NCI-H510A treated with DMSO at 0.1 percent for 48 hours (cell line): ENCODE results near the gene CAPN10.

Experiments used
- DNase-seq: peaks from one replicate; lab custom pipeline; 2025; lab: John Stamatoyannopoulos, UW

Gene CAPN10

GRCh38 chr2:240623531-240624010, 37.0 kb downstream of the CAPN10 start:
- DNase-seq = no peak

- DNase-seq = no peak
These were observed 37.7 kb downstream of the CAPN10 start for GRCh38 chr2:240624011-240624949.

DNA sequence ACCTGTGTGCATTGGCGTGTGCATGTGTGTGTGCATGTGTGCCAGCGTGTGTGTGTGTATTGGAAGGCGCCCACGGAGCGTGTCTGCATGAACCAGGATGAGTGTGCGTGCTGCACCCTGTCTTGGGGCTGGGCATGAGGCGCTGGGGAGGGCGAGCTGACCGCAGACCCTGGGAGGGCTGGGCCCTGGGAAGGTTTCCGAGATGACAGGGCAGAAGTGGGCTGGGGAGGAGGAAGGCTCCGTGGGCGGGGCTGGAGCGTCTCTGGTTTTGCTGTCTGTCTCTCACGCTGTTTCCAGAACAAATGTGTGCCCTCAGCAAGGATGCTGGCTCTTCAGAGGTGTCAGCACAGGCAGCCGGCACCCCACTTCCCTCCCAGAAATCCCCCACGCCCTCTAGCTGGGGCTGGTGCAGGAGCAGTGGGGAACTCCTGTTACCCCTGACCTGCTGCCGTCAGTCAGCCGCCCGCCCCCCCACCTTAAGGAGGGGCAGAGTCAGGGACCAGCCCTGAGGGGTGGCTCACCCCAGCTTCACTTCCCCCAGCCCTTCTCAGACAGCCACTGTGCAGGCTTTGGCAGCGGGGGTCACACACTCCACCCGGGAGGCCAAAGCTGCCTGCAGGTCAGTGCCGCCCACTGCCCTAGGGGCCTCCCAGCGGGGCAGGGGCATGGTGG, 38.6 kb downstream of the CAPN10 start, which contains the start of gene GPR35:
Gene GPR35 (plus strand): TSS at position 531 of the 672 bp plus-strand sequence. CDS start 4,473 bp downstream, outside the sequence.
- peak; percentile 1 for DNase-seq

GRCh38 chr2:240626531-240627300, 40.2 kb downstream of the CAPN10 start:
- no peak for DNase-seq

DNA sequence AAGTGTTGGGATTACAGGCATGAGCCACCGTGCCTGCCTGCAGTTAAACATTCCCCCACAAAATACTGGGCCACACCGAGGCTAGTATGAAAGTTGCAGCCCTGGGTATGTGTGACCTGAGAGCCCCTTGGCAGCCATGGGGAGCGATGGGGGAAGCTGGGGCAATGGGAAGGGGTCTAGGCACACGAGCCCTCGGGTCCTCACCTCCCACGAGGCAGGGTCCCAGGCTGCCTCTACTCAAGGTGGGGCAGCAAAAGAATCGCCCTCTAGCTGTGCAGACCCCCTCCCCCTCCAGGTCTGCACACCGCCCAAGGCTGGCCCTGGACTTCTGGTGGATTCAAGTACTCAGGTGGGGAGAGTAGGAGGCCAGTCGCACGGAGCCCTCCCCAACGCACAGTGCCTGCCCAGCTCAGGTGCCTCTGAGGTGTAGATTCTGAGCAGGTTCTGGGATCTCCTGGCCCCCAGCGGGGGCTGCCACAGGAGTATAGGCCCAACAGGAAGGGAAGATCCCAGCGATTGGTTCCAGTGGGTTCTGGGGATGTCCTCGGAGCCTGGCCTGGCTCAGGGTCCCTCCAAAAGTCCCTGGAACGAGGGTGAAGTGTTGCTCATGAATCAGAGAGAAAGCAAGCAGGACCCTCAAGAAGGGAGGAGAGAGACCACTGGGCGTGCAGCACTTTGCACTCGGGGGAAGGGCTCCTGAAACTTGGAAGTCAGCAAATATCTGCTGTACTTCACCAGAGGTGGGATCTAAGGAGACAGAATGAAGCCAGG, 41.4 kb downstream of the CAPN10 start:
- DNase-seq = no peak

GRCh38 chr2:240628507-240628807, 41.9 kb downstream of the CAPN10 start:
- DNase-seq = no peak

DNA sequence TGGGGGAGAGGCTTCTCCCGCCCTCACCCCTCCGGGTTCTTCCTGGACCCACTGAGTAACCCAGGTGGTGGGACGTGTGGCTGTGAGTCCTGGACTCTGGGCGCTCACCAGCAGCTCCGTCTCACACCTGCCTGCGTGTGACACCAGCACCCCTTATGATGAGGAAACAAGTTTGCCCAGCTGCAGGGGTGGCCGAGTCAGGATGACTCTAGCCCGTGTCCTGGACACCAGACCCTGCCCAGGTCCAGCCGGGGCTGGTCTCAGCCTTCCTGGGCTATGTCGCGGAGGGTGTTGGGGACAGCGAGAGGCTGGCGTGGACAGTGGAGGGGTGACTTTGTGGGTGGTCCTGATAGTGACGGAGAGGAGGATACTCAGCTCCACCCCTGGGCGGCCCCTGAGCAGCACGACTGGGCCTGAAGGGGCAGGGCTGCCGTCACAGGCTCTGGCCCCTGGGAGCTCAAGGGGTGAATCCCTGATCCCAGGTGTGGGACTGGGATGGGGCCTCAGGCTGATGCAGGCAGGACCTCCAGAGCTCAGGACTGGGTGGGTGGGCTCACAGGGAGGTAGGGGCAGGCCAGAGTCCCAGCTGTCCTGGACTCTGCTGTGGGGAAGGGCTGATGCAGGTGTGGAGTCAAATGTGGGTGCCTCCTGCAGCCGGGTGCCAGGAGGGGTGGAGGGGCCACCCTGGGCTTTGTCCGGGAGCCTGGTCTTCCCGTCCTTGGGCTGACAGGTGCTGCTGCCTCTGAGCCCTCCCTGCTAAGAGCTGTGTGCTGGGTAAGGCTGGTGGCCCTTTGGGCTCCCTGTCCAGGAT, 42.5 kb downstream of the CAPN10 start:
- no peak for DNase-seq

- no peak for DNase-seq
These were observed 43.1 kb downstream of the CAPN10 start for GRCh38 chr2:240629619-240629967.

- DNase-seq = no peak
These were observed 43.6 kb downstream of the CAPN10 start for GRCh38 chr2:240629968-240630770.

DNA sequence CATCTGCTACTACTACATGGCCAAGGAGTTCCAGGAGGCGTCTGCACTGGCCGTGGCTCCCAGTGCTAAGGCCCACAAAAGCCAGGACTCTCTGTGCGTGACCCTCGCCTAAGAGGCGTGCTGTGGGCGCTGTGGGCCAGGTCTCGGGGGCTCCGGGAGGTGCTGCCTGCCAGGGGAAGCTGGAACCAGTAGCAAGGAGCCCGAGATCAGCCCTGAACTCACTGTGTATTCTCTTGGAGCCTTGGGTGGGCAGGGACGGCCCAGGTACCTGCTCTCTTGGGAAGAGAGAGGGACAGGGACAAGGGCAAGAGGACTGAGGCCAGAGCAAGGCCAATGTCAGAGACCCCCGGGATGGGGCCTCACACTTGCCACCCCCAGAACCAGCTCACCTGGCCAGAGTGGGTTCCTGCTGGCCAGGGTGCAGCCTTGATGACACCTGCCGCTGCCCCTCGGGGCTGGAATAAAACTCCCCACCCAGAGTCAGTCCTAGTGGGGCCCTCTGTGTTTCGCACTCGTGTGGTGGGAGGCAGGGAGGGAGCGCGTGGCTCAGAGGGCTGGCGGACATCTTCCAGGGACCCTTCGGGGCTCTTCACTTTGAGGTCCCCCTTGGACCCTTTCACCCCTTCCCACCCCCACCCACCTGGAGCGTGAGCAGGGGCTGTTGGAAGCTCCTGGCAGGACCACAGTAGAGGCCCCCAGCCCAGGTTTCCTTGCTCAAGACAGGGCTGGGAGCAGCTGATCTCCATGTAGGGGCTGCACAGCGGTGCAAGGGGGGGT, 44.4 kb downstream of the CAPN10 start:
- DNase-seq = no peak

- DNase-seq = no peak
These were observed 45.2 kb downstream of the CAPN10 start for GRCh38 chr2:240631548-240632305.

GRCh38 chr2:240632306-240632721, 45.8 kb downstream of the CAPN10 start:
- no peak for DNase-seq

GRCh38 chr2:240635121-240635997, 48.8 kb downstream of the CAPN10 start:
- no peak for DNase-seq

- DNase-seq = no peak
These were observed 49.5 kb downstream of the CAPN10 start for GRCh38 chr2:240635998-240636547.

- DNase-seq = no peak
These were observed 50.1 kb downstream of the CAPN10 start for GRCh38 chr2:240636563-240637115.

GRCh38 chr2:240637116-240637900, 50.8 kb downstream of the CAPN10 start:
- no peak for DNase-seq
